Fibroblast of skin of right biceps (primary cell): Measurements from ENCODE around the gene UBIAD1.

Source experiments
- DNase-seq: peaks from one replicate; pipeline ENCODE4 v3.0.0-alpha.2; 2013

The UBIAD1 gene

DNA sequence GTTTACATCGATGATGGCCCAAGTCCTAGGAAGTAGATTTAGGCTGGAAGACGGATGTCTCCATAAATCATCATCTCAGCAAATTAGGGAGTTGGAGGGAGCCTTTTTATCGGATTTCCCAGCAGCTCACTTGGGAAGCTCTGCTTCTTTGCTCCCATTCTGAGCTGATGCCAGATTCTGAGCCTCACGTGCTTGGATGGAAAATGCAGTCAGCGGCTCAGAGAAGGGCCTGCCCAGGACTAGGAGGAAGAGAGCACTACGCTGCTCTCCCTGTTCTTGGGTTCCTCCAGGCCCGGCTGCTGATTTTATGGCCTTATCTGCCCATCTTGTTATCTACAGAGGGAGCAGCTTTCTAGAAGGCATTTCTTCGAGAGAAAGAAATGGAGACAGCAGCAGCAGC is 42.0 kb downstream of the UBIAD1 start:
- DNase-seq = no peak

- peak; percentile 51 for DNase-seq
Observed at GRCh38 chr1:11316701-11317100, 43.7 kb downstream of the UBIAD1 start.

GRCh38 chr1:11318982-11319381 is 46.0 kb downstream of the UBIAD1 start:
- DNase-seq = no peak

GRCh38 chr1:11320153-11320936 is 47.3 kb downstream of the UBIAD1 start:
- DNase-seq = no peak

DNA sequence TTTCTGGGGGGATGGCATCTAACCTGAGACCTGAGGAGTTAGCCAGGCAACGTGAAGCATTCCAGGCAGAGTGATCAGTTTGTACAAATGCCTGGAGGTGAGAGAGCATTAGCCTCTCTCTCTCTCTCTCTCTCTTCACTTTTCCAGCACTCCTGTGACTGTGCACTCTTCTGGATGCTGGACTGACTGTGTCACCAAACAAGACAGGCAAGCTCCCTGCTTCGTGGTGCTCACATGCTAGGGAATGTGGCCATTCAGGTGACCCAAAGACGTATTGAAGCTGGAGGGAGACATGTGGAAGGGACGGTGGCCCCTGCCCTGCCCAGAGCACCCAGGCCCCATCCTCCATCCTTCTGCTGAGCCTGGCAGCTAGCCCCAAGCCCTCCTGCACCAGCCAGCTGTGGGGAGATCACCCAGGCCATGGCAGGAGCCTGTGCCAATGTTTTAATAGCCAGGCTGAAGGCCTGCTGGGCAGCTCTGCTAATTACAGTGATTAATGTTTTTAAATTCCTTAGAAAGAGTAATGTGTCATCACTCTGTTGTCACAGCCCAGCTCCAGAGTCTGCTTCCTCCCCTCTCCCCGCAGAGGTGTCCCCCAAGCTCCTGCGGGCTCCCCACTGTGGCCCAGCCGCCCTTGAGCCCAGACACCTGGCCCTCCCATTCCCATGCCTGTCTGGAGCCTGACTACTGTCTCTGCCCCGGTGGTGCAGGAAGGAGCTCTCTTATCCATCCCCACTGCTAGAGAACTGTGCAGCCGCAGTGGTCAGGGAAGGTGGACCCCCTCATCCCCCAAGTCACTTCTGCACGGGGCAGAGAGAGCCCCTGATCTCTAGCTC is 48.9 kb downstream of the UBIAD1 start:
- no peak for DNase-seq

GRCh38 chr1:11324567-11325165 is 51.7 kb downstream of the UBIAD1 start:
- DNase-seq = no peak

DNA sequence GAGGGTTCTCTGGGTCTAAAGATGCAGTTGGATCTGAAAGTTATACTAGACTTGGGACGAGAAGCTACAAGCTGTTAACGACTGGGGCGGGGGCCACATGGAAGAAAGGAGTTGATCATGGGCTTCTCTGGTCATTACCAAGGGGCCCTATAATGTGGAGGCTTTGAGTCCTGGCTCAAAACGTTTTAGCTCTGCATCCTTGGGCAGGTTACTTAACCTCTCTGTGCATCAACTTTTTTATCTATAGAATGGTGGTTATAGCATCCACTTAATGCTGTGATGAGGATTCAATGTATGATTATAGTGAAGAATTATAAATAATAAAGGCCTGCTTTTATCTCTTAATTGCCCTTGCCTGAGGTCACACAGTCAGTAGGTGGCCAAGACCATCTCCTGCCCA is 53.1 kb downstream of the UBIAD1 start:
- DNase-seq = no peak

- DNase-seq = no peak
Observed at GRCh38 chr1:11328444-11328843, 55.4 kb downstream of the UBIAD1 start.

DNA sequence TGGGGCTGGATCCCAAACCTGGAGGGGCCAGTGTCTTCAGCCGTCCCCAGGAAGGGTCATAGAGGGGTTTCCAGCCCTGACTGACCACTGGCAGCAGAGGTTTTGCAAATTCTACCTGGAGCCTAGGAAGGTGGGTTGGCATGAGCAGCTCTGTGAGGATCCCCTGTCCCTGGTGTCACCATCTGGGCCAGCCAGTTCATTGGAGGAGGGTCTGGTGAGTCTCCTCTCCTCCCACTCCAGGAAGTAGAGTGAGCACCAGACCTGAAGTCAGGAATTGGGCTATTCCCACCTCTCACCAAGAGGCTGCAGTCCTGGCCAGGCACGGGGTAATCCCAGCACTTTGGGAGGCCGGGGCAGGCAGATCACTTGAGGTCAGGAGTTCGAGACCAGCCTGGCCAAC is 57.4 kb downstream of the UBIAD1 start:
- DNase-seq = no peak

DNA sequence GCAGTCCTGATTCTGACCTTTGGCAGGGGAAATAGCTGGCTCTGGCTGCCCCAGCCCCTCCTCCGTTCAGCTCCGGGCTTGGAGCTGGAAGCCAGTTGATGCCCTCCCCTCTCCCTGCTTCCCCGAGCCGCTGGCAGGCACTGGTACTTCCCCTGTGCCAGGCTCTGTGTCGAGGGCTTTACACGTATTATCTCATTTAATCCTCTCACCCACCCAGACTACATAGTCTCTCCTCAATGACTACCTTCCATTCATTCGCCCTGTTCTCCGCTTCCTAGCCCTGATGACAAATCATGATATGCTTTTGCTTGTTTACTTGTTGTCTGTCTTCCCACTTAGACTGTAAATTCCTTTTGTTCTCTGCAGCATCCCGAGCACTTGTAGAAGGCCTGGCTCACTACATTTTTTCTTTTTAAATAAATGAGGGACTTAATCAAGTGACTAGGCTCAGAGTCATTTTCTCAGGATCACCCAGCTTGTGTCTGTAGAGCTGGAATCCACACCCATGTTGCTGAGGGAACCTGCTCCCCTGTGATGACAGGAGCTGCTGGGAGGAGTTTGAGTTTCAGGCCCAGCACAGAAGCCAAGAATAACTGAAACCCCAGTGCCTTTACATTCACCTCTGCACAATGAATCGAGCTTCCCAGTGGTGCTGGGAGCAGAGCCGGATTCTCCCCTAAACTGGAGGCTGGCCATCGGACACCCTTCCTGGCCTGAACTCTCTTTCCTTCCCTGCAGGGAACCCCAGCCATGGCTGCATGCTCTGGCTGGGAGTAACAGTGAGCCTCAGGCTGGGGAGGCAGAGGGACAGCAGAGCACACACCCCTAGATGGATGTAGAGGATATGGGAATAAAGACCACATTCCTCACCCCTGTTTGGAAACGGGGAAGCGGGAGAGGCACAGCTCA is 58.3 kb downstream of the UBIAD1 start:
- DNase-seq = no peak

GRCh38 chr1:11331945-11332546 is 59.0 kb downstream of the UBIAD1 start:
- DNase-seq = no peak

DNA sequence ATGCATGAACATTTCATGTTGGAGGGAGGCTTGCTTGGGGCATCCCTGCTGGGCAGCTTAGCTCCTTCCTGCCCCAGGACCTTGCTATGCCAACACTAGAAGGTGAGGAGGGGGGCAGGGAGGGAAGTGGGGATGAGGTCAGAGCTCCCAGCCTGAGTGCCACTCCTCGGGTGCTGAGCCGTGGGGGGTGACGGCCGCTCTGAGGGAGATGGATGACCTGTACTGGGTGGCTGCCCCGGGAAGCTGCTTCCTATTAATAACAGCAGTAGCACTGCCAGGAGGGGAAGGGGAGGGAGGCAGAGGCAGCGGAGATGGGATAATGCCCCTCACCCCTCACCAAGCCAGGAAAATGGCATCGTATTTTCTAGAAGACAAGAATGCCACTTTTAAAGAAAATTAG is 60.6 kb downstream of the UBIAD1 start:
- DNase-seq = no peak

DNA sequence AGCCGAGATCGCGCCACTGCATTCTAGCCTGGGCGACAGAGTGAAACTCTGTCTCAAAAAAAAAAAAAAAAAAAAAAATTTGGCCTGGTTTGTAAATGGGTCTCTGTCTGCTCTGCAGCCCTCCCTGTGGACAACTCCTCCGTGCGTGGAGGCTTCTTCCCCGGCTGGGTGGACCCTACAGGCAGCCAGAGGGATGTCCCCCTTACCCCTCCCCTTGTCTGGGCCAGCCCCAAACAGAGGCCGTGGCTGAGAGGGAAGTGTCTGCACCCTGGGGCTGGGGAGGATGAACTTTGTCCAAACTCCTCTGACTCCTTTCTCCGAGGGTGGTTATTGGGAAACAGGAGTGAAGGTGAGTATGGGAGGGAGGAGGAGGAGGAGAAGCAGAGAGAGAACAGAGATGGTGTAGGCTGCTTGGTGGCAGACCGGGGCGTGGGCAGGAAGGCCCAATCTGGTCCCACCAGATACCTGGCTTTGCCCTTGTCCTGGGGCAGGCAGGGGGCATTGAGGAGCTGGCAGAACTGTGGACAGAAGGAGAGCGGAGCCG is 61.3 kb downstream of the UBIAD1 start:
- no peak for DNase-seq

DNA sequence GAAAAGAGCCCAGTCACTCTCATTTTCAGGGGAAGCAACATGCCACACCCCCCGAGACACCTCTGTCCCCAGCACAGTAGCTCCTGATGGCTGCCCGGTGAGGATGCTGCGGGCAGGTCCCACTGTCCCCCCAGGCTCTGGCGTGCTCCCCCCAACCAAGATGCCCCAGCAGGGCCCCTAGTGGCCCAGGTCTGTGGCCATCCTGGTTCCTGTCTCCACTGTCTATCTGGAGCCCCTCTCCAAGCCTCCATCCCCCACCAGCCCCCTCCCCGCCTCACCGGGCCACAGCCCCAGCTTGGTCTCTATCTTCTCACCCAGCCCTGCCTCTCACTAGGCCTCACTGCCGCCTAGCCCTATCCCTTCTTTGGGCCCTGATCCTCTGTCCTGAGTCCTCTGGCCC is 61.8 kb downstream of the UBIAD1 start:
- no peak for DNase-seq

- DNase-seq = no peak
Observed at GRCh38 chr1:11335417-11336056, 62.5 kb downstream of the UBIAD1 start.

DNA sequence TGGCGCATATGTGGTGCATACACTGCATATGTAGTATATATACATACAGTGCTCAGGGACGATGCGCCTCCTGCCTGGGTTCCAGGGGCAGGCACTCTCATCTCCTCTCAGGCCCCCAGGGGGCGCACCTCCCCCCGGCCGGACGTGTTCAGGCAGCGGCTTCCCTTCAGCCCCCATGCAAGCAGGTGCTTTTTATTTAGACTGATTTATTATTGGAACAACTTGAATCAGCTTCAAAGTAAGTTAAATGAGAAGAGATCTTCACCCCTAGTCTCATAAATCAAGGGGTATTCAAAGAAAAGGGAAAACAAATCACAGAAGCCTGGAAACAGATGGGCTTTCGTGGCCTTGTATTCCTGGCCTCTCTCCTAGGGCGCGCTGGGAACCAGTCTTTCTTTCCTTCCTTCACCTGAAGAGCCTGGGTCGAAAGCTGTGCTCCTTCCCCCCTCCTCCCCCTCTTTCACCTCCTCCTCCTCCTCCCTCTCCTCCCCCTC is 64.6 kb downstream of the UBIAD1 start:
- peak; percentile 21 for DNase-seq
